GM18505 (cell line): Measurements from ENCODE around the gene P3H3.

Experiments
- ATAC-seq: cut with Tn5 transposase; IDR thresholded peaks from one replicate; pipeline ENCODE4 v1.9.1; 2021; ENCODE audit not compliant: unreplicated experiment
- POLR2A ChIP-seq: IDR thresholded peaks from 4 replicates; pipeline ENCODE4 v1.6.1; 2011; ENCODE audit warnings: borderline replicate concordance; ENCODE audit not compliant: insufficient read depth, insufficient read length; ENCODE audit errors: extremely low read depth

Gene P3H3

GRCh38 chr12:6836851-6837250, 8.6 kb downstream of the P3H3 start:
- no peak for TF ChIP-seq POLR2A
- ATAC-seq: no peak

- no peak for TF ChIP-seq POLR2A
- ATAC-seq: no peak
These were observed 9.3 kb downstream of the P3H3 start for GRCh38 chr12:6837370-6838060.

DNA sequence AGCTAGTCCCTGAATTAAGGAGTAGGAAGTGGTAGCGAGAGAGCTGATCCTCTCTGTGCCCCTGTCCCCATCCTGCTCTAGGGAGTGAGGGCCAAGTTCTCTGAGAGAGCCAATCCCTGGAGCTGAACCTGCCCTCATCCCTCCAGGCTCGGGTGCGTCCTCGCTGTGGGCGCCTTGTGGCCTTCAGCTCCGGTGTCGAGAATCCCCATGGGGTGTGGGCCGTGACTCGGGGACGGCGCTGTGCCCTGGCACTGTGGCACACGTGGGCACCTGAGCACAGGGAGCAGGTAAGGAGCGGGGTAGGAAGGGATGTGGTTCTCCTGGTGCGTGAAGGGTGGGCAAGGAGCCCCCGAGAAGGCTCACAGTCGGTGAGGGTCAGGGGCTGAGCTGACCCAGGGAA, 10.6 kb downstream of the P3H3 start:
- TF ChIP-seq POLR2A: no peak
- ATAC-seq: no peak

DNA sequence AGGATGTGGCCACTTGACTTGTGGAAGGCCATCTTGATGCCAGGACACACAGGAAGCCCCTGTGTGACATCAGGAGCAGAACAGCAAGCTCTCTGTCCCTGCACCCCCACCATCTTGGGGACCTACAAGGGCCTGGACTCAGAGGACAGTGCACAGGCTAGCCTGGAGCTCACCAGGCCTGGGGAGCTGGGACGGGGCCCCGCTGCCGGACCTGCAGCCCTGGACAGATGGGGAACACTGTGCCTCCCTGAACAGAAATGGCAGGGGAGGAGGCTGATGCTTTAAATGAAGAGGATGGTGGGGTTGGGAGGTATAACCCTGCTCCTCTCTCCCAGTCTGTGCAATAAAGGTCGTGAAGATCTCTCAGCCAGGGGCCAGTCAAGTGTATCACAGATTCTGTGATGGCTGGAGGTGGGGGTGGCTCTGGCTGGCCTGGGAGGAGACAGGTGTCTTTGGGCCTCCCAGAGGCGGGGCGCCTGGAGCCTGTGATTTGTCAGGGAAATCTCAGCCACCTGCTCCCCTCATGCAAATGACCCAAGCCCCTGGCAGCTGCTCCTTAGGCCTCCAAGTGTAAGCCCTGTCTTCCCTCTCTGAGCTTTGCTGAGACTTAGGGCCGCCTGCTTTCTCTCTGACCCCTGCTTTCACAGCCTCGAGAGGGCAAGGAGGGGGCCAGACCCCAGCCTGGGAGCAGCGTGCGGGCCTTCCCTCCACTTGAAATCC, 11.4 kb downstream of the P3H3 start:
- no peak for ATAC-seq

DNA sequence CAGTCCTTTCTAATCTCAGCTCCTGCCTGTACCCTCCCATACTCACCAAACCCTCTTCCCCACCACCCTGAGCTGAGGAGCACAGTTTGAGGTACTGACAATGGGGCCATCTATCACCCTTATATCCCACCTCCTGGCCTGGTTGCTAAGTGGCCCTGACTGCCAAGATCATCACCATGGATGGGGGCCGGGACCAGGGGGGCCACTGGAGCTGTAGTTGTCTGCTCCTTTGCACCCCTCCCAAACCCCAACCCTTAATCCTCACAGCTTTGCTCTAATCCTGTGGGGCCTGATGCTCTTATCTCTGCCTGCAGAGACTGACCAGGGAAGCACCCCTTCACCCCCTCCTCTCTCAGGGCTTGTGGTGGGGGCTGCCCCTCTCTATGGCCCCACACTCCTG, 12.1 kb downstream of the P3H3 start:
- ATAC-seq: no peak
- TF ChIP-seq POLR2A: no peak

More for the DNA sequence above, 11.4 kb downstream of the P3H3 start:
- TF ChIP-seq POLR2A: no peak

- no peak for ATAC-seq
- TF ChIP-seq POLR2A: no peak
These were observed 12.7 kb downstream of the P3H3 start, which contains the start of gene GNB3 for GRCh38 chr12:6840761-6841515. GNB3 (plus strand) TSS chr12:6840925; CDS start chr12:6841288, 363 bp downstream.

DNA sequence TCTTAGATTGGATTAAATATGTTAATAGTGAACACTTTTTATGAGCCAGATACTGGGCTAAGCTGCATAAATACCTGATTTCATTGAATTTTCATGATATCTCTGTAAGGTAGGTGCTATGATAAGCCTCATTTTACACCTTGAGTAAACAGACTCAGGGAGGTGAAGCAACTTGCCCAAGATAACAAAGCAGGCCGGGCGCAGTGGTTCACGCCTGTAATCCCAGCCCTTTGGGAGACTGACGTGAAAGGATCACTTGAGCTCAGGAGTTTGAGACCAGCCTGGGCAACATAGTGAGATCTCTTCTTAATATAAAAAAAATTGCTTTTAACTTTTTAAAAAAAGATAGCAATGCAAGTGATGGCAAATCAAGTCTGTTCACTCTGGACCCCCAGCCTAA, 13.9 kb downstream of the P3H3 start:
- no peak for ATAC-seq
- TF ChIP-seq POLR2A: no peak

DNA sequence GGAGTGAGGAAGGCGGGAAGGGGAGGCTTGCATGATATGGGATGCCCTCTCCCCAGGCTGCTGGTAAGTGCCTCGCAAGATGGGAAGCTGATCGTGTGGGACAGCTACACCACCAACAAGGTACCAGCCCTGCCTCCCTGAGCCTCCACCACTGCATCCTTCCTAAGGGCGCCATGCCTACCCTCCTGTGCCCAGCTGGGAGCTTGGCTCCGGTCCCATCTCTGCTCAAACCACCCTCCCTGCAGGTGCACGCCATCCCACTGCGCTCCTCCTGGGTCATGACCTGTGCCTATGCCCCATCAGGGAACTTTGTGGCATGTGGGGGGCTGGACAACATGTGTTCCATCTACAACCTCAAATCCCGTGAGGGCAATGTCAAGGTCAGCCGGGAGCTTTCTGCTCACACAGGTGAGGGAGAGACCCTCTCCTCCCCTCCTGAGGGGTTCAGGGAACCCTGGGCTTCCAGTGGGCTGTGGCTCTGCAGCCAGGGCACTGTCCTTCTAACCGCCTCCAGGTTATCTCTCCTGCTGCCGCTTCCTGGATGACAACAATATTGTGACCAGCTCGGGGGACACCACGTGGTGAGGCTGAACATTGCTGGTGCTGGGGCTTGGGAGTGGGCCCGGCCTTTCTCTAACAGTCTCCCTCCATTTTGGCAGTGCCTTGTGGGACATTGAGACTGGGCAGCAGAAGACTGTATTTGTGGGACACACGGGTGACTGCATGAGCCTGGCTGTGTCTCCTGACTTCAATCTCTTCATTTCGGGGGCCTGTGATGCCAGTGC, 15.1 kb downstream of the P3H3 start:
- no peak for ATAC-seq
- peak; percentile 17 for TF ChIP-seq POLR2A

- ATAC-seq: no peak
- TF ChIP-seq POLR2A: no peak
These were observed 17.2 kb downstream of the P3H3 start for GRCh38 chr12:6845395-6845794.

- no peak for ATAC-seq
- no peak for TF ChIP-seq POLR2A
These were observed 18.2 kb downstream of the P3H3 start for GRCh38 chr12:6846316-6846869.

DNA sequence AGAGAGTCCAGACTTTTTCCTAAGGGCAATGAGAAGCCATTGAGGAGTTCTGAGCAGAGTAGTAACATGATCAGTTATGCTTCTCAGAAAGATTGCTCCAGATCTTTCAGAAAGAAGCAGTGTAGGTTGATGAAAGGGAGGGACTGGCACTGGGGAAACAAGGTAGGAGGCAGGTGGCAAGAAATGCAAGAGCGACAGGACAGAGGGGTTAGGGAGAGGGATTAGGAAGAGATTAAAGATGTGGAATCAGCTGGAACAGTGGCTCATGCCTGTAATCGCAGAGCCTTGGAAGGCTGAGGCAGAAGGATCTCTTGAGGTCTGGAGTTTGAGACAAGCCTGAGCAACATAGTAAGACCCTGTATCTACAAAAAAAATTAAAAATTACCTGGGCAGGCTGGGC, 19.5 kb downstream of the P3H3 start:
- ATAC-seq: no peak
- no peak for TF ChIP-seq POLR2A

- no peak for TF ChIP-seq POLR2A
- no peak for ATAC-seq
These were observed 21.2 kb downstream of the P3H3 start for GRCh38 chr12:6849427-6849826.
